GM21390 (cell line): ENCODE results near the gene OSBPL1A.

Experiments
- ATAC-seq: cut with Tn5 transposase; IDR thresholded peaks from one replicate; pipeline ENCODE4 v1.9.1; 2021; ENCODE audit not compliant: unreplicated experiment

The OSBPL1A gene

GRCh38 chr18:24344509-24344908 is 53.1 kb downstream of the OSBPL1A start:
- ATAC-seq = no peak

DNA sequence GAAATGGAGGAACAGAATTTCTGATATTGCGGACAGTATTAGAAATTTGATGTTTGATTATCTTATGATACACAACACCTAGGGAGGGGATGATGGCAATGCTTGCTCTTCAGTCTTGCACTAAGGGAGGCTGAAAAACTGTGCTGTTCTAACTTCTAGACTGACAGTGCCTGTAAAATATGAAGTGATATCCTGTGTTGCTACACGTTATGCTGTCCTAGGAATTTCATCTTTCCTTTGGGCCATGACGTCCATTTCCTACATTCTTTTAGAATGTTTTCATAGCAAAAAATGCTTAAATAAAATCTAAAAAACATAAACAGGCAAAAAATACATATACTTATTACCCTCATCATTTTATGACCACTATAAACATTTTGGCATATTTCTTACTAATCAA is 55.3 kb downstream of the OSBPL1A start:
- no peak for ATAC-seq

DNA sequence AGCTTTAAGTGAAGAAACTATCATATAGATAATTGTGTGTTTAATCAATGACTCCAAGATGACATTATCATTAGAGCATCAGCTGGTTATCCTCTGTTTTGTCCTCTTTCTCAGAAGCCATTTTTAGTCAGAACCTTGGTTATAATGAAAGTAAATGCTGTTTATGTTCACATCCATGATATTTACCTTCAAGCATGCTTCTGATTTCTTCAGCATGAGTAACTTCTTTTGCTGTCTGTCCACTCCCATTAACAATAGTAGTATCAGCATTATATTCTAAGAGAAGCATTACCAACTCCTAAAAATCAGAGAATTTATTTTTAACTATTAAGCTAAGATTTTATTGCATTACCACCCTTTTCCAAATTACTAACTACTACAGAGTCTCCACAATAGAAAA is 56.3 kb downstream of the OSBPL1A start:
- ATAC-seq = no peak

GRCh38 chr18:24333084-24333483 is 64.5 kb downstream of the OSBPL1A start:
- no peak for ATAC-seq

DNA sequence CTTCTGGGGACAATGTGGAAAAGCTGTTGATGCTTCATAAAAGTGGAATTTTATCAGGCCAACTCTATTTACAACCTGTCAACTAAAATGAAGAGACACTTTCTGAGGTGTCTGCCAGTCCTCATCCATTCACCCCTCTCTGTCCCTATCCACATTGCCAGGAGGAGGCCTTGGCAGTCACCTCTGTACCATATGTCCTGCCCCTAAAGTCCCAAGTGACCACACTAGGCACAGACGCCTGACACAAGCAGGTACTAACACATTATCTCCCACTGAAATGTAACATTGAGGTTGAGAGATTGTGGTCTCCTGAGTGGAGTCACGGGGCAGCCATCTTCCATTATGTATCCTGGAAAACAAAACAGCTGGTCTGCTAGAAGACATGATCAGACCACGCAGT is 71.4 kb downstream of the OSBPL1A start:
- no peak for ATAC-seq

DNA sequence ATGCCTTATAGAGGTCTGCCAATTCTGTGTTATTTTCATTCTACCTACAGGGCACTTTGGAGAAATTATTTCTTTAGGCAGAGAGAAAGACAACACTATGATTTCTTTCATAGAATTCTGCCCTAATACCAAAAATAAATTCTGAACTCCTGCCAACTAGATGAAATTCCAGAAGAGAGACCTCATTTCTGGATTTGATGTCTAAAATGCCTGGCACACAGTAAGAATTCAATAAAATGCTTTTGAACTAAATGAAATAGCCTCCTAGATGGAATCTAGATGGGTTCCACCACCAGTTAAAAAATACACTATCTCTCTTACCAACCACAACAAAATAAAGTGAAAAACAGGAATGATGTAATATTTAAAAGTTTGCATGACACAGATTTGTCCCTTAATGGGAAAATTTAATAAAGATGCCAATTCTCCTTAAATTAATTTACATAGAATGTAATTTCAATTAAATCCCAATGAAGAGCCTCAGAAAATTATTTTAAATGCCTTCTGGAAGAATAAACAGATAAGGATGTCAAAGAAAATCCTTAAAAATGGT is 75.0 kb downstream of the OSBPL1A start:
- no peak for ATAC-seq

DNA sequence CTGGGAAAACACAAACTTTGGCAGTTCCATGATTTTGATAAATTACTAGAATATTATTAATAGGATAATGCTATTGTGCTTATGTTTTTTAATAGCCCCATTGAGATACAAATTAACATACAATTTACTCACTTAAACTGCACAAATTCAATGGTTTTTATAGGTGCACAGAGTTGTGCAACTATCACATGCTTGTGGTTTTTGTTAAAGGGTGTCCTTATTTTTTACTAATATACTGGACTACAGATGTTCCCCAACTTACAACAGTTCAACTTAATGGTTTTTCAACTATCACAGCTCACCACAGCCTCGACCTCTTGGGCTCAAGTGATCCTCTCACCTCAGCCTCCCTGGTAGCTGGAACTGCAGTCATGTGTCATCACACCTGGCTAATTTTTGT is 76.6 kb downstream of the OSBPL1A start:
- no peak for ATAC-seq

- ATAC-seq = no peak
Measured at GRCh38 chr18:24319757-24320156, 77.9 kb downstream of the OSBPL1A start.

DNA sequence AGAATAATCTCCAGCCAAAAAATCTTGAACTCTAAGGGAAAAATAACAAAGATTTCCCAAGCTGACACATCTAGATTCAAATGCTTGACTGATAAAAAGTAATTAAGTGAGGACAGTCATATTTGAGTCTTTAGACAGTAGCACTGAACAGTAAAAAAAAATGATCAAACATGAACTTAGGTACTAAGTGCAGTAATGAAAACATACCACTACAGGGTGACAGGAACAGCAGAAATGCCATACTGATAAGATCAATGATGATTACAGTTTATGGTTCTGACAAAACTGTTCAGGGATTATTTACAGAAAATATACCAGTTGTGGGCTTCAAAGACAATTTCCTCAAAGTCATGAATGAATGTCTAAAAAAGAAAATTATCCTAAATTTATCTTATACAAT is 80.3 kb downstream of the OSBPL1A start:
- ATAC-seq = no peak

DNA sequence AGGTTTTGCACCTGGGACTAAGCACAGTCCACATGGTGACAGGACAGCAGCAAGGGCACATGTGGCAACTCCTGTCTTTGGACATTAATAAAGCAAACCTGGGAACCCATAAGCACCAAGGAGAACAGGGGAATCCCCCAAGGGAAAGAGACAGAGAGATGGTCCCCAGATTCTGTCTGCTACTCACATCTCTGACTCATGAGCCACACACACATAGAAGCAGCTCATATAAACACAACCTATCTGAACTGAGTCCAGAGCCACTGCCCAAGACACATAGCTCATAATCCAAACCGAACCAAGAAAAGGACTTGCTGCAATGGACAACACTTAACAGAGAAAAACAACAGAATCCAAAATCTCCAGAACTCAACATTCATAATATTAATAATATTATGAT is 82.5 kb downstream of the OSBPL1A start:
- no peak for ATAC-seq

DNA sequence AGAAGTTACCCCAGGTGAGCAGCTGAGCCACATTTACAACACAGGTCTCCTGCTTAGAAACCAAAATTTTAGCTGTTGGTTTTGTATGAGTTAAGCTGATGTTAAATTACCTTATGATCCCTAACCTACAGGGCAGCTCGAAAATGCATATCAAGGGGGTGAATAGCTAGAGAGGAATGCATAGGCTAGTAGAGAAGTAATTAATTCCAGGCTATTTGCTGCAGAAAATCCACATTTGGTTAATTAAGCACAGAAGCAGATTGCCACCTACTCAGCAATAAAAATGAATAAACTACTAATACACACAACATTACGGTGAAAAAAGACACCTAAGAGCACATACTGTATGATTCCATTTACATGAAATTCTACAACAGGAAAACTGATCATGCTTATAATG is 91.4 kb downstream of the OSBPL1A start:
- ATAC-seq = no peak

DNA sequence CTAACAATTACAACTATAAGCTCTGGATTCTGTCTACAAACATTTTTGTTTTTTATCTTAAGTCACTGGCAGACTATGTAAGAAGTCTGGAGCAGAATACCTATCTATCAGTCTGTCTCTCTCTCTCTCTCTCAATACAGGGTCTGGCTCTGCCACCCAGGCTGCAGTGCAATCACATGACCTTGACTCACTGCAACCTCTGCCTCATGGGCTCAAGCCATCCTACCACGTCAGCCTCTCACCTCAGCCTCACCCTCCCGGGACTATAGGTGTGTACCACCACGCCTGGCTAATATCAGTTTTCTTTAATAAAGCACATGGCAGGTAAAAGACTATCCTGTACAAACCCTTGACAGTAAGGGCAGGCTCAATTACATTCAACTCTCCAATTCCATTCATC is 96.9 kb downstream of the OSBPL1A start:
- no peak for ATAC-seq

GRCh38 chr18:24296276-24296675 is 101.3 kb downstream of the OSBPL1A start:
- ATAC-seq = no peak

- no peak for ATAC-seq
Measured at GRCh38 chr18:24293254-24293653, 104.4 kb downstream of the OSBPL1A start.

- no peak for ATAC-seq
Measured at GRCh38 chr18:24278591-24278990, 119.0 kb downstream of the OSBPL1A start.

GRCh38 chr18:24277516-24278195 is 120.0 kb downstream of the OSBPL1A start:
- no peak for ATAC-seq

DNA sequence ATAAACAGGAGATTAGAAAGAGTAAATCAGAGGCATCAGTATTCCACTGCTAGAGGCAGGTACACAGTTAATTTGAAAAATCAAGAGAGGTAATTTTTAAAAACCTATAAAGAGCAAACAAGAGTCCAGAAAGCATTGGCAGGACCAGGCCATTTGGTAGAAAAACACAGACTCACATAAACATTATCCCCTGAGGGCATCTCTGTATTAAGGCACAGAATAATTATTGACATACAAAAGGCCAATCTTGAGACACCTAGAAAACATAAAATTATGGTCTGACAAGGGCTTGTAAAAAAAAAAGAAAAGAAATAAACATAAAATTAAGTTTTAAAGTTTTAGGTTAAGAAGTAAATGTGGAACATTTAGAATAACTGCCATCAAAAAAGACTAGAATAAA is 120.6 kb downstream of the OSBPL1A start:
- no peak for ATAC-seq

- ATAC-seq = no peak
Measured at GRCh38 chr18:24274837-24275236, 122.8 kb downstream of the OSBPL1A start.

- ATAC-seq = no peak
Measured at GRCh38 chr18:24273596-24273995, 124.0 kb downstream of the OSBPL1A start.

- ATAC-seq = no peak
Measured at GRCh38 chr18:24272229-24272525, 125.4 kb downstream of the OSBPL1A start.

- ATAC-seq = peak; percentile 61
Measured at GRCh38 chr18:24271381-24272228, 126.0 kb downstream of the OSBPL1A start.

DNA sequence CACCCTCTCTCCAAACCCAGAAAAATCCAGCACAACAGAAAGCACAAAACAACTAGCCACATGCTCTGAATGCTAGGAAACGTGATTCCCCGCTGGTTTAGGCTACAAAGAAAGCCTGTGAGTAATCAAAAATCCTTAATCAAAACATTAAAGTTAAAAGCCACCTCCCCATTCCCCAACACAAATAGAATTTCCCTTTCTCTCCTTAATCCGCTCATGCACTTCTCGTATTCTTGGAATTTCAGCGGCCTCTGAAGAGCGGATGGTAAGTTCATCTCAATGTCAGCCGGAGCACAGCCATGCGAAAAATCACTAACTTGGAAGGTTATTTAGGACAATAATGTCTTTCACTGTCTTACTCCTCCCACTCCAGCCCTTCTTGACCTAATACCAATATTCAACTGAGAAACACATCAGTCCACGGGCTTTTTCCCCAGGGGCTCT is 126.7 kb downstream of the OSBPL1A start:
- no peak for ATAC-seq
